ENCODE results near the gene TAS2R13. TPM values are rescaled to one million over a fixed set of nuclear protein-coding genes. Genes with fewer than 3 reads are reported as not detected.
A peak's percentile ranks its signal among the peaks of the same experiment; 100 is the strongest.

TAS2R13 gene
- total and polyA plus RNA-seq, 8 donors, result 0.47 to 0.91 (median 0.72) TPM; not detected in 2

- Histone ChIP-seq H3K9me3 (no peaks in the 10 kb centered on the region), H3K4me1 (no peaks in the 10 kb centered on the region), H3K4me3 (no peak overlapping the region), H3K36me3 (no peaks in the 10 kb centered on the region), H3K27ac (no peak overlapping the region), H3K27me3 (no peaks in the 10 kb centered on the region)
- intact Hi-C loops (cut with DNase I), result no loop called here
- no peak for TF ChIP-seq CTCF (IDR thresholded peaks at IDR 0.05)
- DNase-seq (no peak), ATAC-seq (no peak), FAIRE-seq (no peak)
- 99 to 100% methylated on average over 1 of the region's 1 CpG for WGBS, 2 donors
Measured at GRCh38 chr12:10901427-10901826, 7.9 kb downstream of the TAS2R13 start.

GRCh38 chr12:10900972-10901371, 8.4 kb downstream of the TAS2R13 start:
- Histone ChIP-seq H3K27me3 (no peaks in the 10 kb centered on the region), H3K4me1 (no peaks in the 10 kb centered on the region), H3K4me3 (no peak overlapping the region), H3K36me3 (no peaks in the 10 kb centered on the region), H3K27ac (no peak overlapping the region), H3K9me3 (no peaks in the 10 kb centered on the region)
- intact Hi-C loops (cut with DNase I), result no loop called here
- TF ChIP-seq CTCF (IDR thresholded peaks at IDR 0.05), result no peak
- DNase-seq (no peak), FAIRE-seq (no peak), ATAC-seq (no peak)
- 95 to 98% methylated on average over 1 of the region's 1 CpG for WGBS, 2 donors

- Histone ChIP-seq H3K27me3 (no peaks in the 10 kb centered on the region), H3K27ac (no peak overlapping the region), H3K36me3 (no peaks in the 10 kb centered on the region), H3K4me1 (no peaks in the 10 kb centered on the region), H3K4me3 (no peak overlapping the region), H3K9me3 (no peaks in the 10 kb centered on the region)
- WGBS, 2 donors, result 92 to 100% methylated on average over 1 of the region's 1 CpG
- FAIRE-seq (no peak), ATAC-seq (no peak), DNase-seq (no peak)
- no peak for TF ChIP-seq CTCF (IDR thresholded peaks at IDR 0.05)
- intact Hi-C loops (cut with DNase I), result no loop called here
Measured at GRCh38 chr12:10900530-10900929, 8.8 kb downstream of the TAS2R13 start.

- no peaks in the 10 kb centered on the region for H3K36me3 ChIP-seq
- no peaks in the 10 kb centered on the region for H3K9me3 ChIP-seq
- no peak for TF ChIP-seq CTCF (IDR thresholded peaks at IDR 0.05)
- no peak for DNase-seq
- intact Hi-C loops (cut with DNase I), result no loop called here
- no peak for ATAC-seq
- no peak overlapping the region for H3K4me3 ChIP-seq
- FAIRE-seq, result no peak
- H3K27ac ChIP-seq, result no peak overlapping the region
- H3K27me3 ChIP-seq, result no peaks in the 10 kb centered on the region
- H3K4me1 ChIP-seq, result peaks cover 0 to 7% (median 1%) of the 10 kb centered on the region in 3 donors
- 94 to 98% methylated on average over 5 of the region's 5 CpGs for WGBS, 2 donors
Measured at GRCh38 chr12:10896854-10897253, 12.5 kb downstream of the TAS2R13 start.

- no peak overlapping the region for H3K4me3 ChIP-seq
- DNase-seq (peak in 1 of 6 donors; percentile 3), FAIRE-seq (no peak), ATAC-seq (peak; percentile 40 to 85 (median 73))
- H3K27me3 ChIP-seq, result no peaks in the 10 kb centered on the region
- H3K9me3 ChIP-seq, result no peaks in the 10 kb centered on the region
- no peak for TF ChIP-seq CTCF (IDR thresholded peaks at IDR 0.05)
- 43 to 58% methylated on average over 2 of the region's 2 CpGs for WGBS, 2 donors
- no peaks in the 10 kb centered on the region for H3K36me3 ChIP-seq
- peaks cover 0 to 11% (median 6%) of the 10 kb centered on the region in 3 donors for H3K4me1 ChIP-seq
- intact Hi-C loops (cut with DNase I), result no loop called here
- no peak overlapping the region for H3K27ac ChIP-seq
Measured at GRCh38 chr12:10891937-10892336, 17.4 kb downstream of the TAS2R13 start.

All from pancreas (tissue), 10 donors.